ENCODE measurements around the gene MRPS34.

MRPS34 gene

GRCh38 chr16:1782408-1783264, 9.7 kb upstream of the MRPS34 start, which contains the start of the genes NUBP2 and SPSB3:
Gene NUBP2 (plus strand): TSS chr16:1782960. CDS start chr16:1783021, 61 bp downstream.
Gene SPSB3 (minus strand): TSS chr16:1782571. CDS start chr16:1781483, 1,088 bp downstream.
- DNase-seq: peak; percentile 90 to 100 (median 100)

GRCh38 chr16:1781758-1782407, 8.9 kb upstream of the MRPS34 start:
- no peak for DNase-seq

GRCh38 chr16:1781254-1781653, 8.3 kb upstream of the MRPS34 start:
- no peak for DNase-seq

GRCh38 chr16:1780677-1781072, 7.7 kb upstream of the MRPS34 start:
- no peak for DNase-seq

- peak in 1 of 56 donors; percentile 29 for DNase-seq
Measured at GRCh38 chr16:1779741-1780676, 7.1 kb upstream of the MRPS34 start.

GRCh38 chr16:1779234-1779701, 6.3 kb upstream of the MRPS34 start:
- no peak for DNase-seq

GRCh38 chr16:1778200-1779179, 5.6 kb upstream of the MRPS34 start:
- DNase-seq: no peak

GRCh38 chr16:1777375-1778199, 4.7 kb upstream of the MRPS34 start:
- DNase-seq: no peak

- DNase-seq: no peak
Measured at GRCh38 chr16:1776991-1777374, 4.0 kb upstream of the MRPS34 start.

- no peak for DNase-seq
Measured at GRCh38 chr16:1776672-1776955, 3.7 kb upstream of the MRPS34 start.

- DNase-seq: no peak
Measured at GRCh38 chr16:1775846-1776671, 3.1 kb upstream of the MRPS34 start.

GRCh38 chr16:1775006-1775845, 2.3 kb upstream of the MRPS34 start:
- no peak for DNase-seq

- DNase-seq: no peak
Measured at GRCh38 chr16:1774448-1774780, 1.5 kb upstream of the MRPS34 start.

- DNase-seq: peak in 6 of 56 donors; percentile 10 to 52 (median 28)
Measured at GRCh38 chr16:1773703-1774447, 941 bp upstream of the MRPS34 start.

- DNase-seq: peak in 15 of 56 donors; percentile 13 to 57 (median 39)
Measured at GRCh38 chr16:1772362-1772907, 499 bp downstream of the MRPS34 start, which contains the start of gene EME2. Gene EME2 (plus strand): TSS chr16:1772810. CDS start chr16:1773228, 418 bp downstream.

GRCh38 chr16:1771864-1772361, 1.0 kb downstream of the MRPS34 start:
- peak in 1 of 56 donors; percentile 54 for DNase-seq

Data from nucleus accumbens (tissue), 56 donors.